ENCODE data around the gene GMEB1. TPM values are rescaled to one million over a fixed set of nuclear protein-coding genes. Genes with fewer than 3 reads are reported as not detected.
A peak's percentile ranks its signal among the peaks of the same experiment; 100 is the strongest.

The GMEB1 gene
- polyA plus RNA-seq, 1 donor (not counting 4 experiments of a cell fraction or from before 2014, with no cell fraction given): 6.0 TPM

DNA sequence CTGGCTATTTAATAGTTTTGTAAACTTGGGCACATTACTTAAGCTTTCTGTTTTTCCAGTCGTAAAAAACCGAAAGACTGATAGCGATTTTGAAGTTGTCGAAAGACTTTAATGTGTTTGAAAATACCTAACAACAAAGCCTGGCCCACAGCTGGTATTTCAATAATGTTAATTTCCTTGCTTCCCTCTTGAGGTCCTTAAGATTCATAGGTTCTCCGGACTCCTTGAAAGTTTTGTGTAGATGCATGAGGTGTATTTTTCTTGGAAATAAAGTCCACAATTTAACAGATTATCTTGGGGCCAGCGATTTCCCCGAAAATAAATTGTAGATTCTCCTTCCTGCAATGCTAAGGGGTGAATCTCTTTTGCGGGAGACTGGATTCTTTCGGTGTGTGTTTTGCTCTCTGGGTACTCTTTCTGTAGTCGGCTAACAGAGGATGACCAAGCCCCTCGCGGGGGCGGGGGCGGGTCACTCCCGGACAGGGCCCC is 67.4 kb downstream of the GMEB1 start:
- H3K9me3 ChIP-seq (ENCODE audit: control insufficient read depth, low read depth, low read length): no peaks in the 10 kb centered on the region
- peaks cover 9% of the 10 kb centered on the region for H4K20me1 ChIP-seq (ENCODE audit: control insufficient read depth, extremely low read depth, insufficient read depth, low read length)
- peak overlapping the region; percentile 90 for H3K27ac ChIP-seq (ENCODE audit: control insufficient read depth, insufficient read depth, low read length)
- peak overlapping the region; percentile 82 for H3K4me2 ChIP-seq (ENCODE audit: control insufficient read depth, extremely low read depth, insufficient read depth, low read depth, low read length)
- dilution Hi-C loops (cut with MboI; ENCODE audit: extremely low pct_ligation_motif_present, low sequenced_read_pairs): no loop called here
- peak overlapping the region; percentile 98 for H3K9ac ChIP-seq (ENCODE audit: control insufficient read depth, extremely low read depth, insufficient read depth, low read length)
- TF ChIP-seq, protein P1, sequence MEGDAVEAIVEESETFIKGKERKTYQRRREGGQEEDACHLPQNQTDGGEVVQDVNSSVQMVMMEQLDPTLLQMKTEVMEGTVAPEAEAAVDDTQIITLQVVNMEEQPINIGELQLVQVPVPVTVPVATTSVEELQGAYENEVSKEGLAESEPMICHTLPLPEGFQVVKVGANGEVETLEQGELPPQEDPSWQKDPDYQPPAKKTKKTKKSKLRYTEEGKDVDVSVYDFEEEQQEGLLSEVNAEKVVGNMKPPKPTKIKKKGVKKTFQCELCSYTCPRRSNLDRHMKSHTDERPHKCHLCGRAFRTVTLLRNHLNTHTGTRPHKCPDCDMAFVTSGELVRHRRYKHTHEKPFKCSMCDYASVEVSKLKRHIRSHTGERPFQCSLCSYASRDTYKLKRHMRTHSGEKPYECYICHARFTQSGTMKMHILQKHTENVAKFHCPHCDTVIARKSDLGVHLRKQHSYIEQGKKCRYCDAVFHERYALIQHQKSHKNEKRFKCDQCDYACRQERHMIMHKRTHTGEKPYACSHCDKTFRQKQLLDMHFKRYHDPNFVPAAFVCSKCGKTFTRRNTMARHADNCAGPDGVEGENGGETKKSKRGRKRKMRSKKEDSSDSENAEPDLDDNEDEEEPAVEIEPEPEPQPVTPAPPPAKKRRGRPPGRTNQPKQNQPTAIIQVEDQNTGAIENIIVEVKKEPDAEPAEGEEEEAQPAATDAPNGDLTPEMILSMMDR (optimal IDR thresholded peaks at IDR 0.05 in 1 of 3, IDR thresholded peaks at IDR 0.05 in 1 of 3, conservative IDR thresholded peaks at IDR 0.05 in 1 of 3; ENCODE audit: extremely low read depth in 1 of 3, insufficient read depth in 2 of 3, low read length in 3 of 3): no peak
- no peak for TF ChIP-seq EZH2 (IDR thresholded peaks at IDR 0.05; ENCODE audit: low read length)
- peaks cover 42% of the 10 kb centered on the region for H3K79me2 ChIP-seq (ENCODE audit: control insufficient read depth, insufficient read depth, low read length)
- H3K4me3 ChIP-seq (ENCODE audit: control insufficient read depth in 2 of 3, extremely low read depth in 1 of 3, insufficient read depth in 2 of 3, low read depth in 1 of 3, low read length in 3 of 3): peak overlapping the region; percentile 77 to 99 (median 94)
- FAIRE-seq: no peak
- H3K4me1 ChIP-seq (ENCODE audit: control insufficient read depth, extremely low read depth, insufficient read depth, low read length): peaks cover 29% of the 10 kb centered on the region
- H3K9me1 ChIP-seq (ENCODE audit: control insufficient read depth, extremely low read depth, insufficient read depth, low read length): no peaks in the 10 kb centered on the region
- no peak for DNase-seq (ENCODE audit: low read depth, low spot score)
- H3K36me3 ChIP-seq (ENCODE audit: control insufficient read depth in 2 of 2, extremely low read depth in 1 of 2, insufficient read depth in 2 of 2, low read length in 2 of 2): peaks cover 5 to 13% of the 10 kb centered on the region in 2 experiments
- H3K27me3 ChIP-seq (ENCODE audit: control insufficient read depth, extremely low read depth, insufficient read depth, low read length): no peaks in the 10 kb centered on the region
- H2AFZ ChIP-seq (ENCODE audit: control insufficient read depth, low read length): peak overlapping the region; percentile 98

DNA sequence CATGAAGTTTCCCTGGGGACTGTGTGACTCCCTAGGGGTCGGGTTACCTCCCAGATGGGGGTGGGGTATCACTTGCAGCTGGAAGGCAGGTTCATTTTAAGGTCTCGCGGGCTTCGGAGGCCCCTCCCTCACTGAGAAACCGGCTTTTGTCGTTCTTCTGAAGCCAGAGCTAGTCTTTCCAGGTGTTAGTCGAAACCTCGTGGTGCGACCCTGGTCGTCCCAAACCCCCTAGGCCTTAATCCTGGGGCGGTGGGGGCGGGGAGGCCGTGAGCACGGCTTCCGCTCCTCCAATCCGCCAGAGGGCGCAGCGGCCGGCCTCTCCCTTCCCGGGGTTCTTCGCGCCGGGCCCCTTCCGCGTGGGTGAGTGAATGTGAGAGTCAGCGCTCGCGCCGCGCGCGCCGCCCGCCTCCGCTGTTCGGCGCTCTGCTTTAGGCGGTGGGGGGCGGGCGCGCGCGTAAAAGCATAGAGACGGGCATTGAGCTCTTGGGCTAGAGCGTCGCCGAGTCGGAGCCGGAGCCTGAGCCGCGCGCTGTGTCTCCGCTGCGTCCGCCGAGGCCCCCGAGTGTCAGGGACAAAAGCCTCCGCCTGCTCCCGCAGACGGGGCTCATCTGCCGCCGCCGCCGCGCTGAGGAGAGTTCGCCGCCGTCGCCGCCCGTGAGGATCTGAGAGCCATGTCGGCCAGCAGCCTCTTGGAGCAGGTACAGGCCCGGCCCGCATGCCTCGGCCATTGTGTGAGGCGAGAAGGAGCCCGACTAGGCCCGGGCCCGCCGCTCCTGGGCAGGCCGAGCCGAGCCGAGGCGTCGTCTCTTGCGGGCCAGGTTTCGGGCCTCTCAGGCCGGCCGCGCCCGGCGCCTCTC is 68.1 kb downstream of the GMEB1 start, which contains the start of gene YTHDF2:
YTHDF2 (plus strand) TSS at position 491 of the 857 bp plus-strand sequence; CDS start at position 672, 181 bp downstream.
- H3K27ac ChIP-seq (ENCODE audit: control insufficient read depth, insufficient read depth, low read length): peak within 1 kb of the TSS; percentile 90
- no peaks in the 10 kb centered on the region for H3K9me1 ChIP-seq (ENCODE audit: control insufficient read depth, extremely low read depth, insufficient read depth, low read length)
- peak within 1 kb of the TSS; percentile 98 for H3K9ac ChIP-seq (ENCODE audit: control insufficient read depth, extremely low read depth, insufficient read depth, low read length)
- DNase-seq (ENCODE audit: low read depth, low spot score) (peak; percentile 61), FAIRE-seq (no peak)
- H3K9me3 ChIP-seq (ENCODE audit: control insufficient read depth, low read depth, low read length): no peaks in the 10 kb centered on the region
- TF ChIP-seq, protein P1 (optimal IDR thresholded peaks at IDR 0.05 in 1 of 3, IDR thresholded peaks at IDR 0.05 in 1 of 3, conservative IDR thresholded peaks at IDR 0.05 in 1 of 3; ENCODE audit: extremely low read depth in 1 of 3, insufficient read depth in 2 of 3, low read length in 3 of 3): peak; percentile 69 to 91 (median 89)
- TF ChIP-seq EZH2 (IDR thresholded peaks at IDR 0.05; ENCODE audit: low read length): no peak
- H4K20me1 ChIP-seq (ENCODE audit: control insufficient read depth, extremely low read depth, insufficient read depth, low read length): peaks cover 15% of the 10 kb centered on the region
- H3K4me3 ChIP-seq (ENCODE audit: control insufficient read depth in 2 of 3, extremely low read depth in 1 of 3, insufficient read depth in 2 of 3, low read depth in 1 of 3, low read length in 3 of 3): peak within 1 kb of the TSS; percentile 77 to 99 (median 94)
- peaks cover 5 to 16% of the 10 kb centered on the region in 2 experiments for H3K36me3 ChIP-seq (ENCODE audit: control insufficient read depth in 2 of 2, extremely low read depth in 1 of 2, insufficient read depth in 2 of 2, low read length in 2 of 2)
- H3K4me2 ChIP-seq (ENCODE audit: control insufficient read depth, extremely low read depth, insufficient read depth, low read depth, low read length): peak within 1 kb of the TSS; percentile 82
- H2AFZ ChIP-seq (ENCODE audit: control insufficient read depth, low read length): peak within 1 kb of the TSS; percentile 98
- H3K4me1 ChIP-seq (ENCODE audit: control insufficient read depth, extremely low read depth, insufficient read depth, low read length): peaks cover 29% of the 10 kb centered on the region
- dilution Hi-C loops (cut with MboI; ENCODE audit: extremely low pct_ligation_motif_present, low sequenced_read_pairs): no loop called here
- no peaks in the 10 kb centered on the region for H3K27me3 ChIP-seq (ENCODE audit: control insufficient read depth, extremely low read depth, insufficient read depth, low read length)
- peaks cover 49% of the 10 kb centered on the region for H3K79me2 ChIP-seq (ENCODE audit: control insufficient read depth, insufficient read depth, low read length)
